Effector memory CD8-positive, alpha-beta T cell (primary cell): ENCODE measurements around the gene IQCH.
"Not testable (repeated sequence)": the region's sequence is repeated elsewhere in the genome, so short reads cannot be mapped to it uniquely, and the experiment has no call there.

Experiments
- ATAC-seq: fragments of 150-1000 bp; cut with Tn5 transposase; replicated peaks from 2 replicates; pipeline ENCODE4 v1.10.0; 2021; ENCODE audit warnings: mild to moderate bottlenecking, moderate library complexity
- DNase-seq, 3 experiments: peaks; one replicate each; pipeline ENCODE4 v3.0.0; 2021
- H3K27ac Mint-ChIP-seq, 2 donors: one replicate each; pipeline ENCODE4 v1.8.0; 2022; ENCODE audit warnings: mild to moderate bottlenecking in 2 of 2, mixed read lengths in 2 of 2, moderate library complexity in 2 of 2
- H3K27me3 Mint-ChIP-seq, 2 donors: one replicate each; pipeline ENCODE4 v1.8.0; 2022; ENCODE audit warnings: mixed read lengths in 2 of 2
- H3K36me3 Mint-ChIP-seq: one replicate; pipeline ENCODE4 v1.8.0; 2022; ENCODE audit warnings: mild to moderate bottlenecking, moderate library complexity, mixed read lengths; ENCODE audit not compliant: insufficient read depth
- H3K4me1 Mint-ChIP-seq, 2 donors: one replicate each; pipeline ENCODE4 v1.8.0; 2022; ENCODE audit warnings: low read depth in 2 of 2, mixed read lengths in 2 of 2
- H3K4me3 Mint-ChIP-seq, 2 donors: one replicate each; pipeline ENCODE4 v1.8.0; 2022; ENCODE audit warnings: mild to moderate bottlenecking in 2 of 2, mixed read lengths in 2 of 2, moderate library complexity in 2 of 2
- H3K9me3 Mint-ChIP-seq, 2 donors: one replicate each; pipeline ENCODE4 v1.8.0; 2022; ENCODE audit warnings: mixed read lengths in 2 of 2

The IQCH gene

DNA sequence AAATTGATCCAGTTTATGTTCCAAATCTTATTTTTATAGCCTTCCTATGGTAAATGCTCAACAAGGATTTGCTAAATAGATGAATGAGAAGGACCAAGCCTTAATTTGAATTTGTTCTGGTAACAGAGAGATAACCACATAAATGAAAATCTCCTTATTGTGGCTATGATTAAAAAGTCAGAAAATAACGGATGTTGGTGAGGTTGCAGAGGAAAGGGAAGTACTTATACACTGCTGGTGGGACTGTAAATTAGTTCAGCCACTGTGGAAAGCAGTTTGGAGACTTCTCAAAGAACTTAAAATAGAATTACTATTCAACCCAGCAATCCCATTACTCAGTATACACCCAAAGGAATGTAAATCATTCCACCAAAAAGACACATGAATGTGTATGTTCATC, 26.3 kb upstream of the IQCH start:
- no peak for ATAC-seq
- Mint-ChIP-seq H3K27me3 (no peaks in the 10 kb centered on the region), H3K4me1 (peaks cover 5 to 19% of the 10 kb centered on the region in 2 donors), H3K36me3 (peaks cover 34% of the 10 kb centered on the region), H3K27ac (peak overlapping the region in 1 of 2 donors; percentile 75), H3K9me3 (no peaks in the 10 kb centered on the region), H3K4me3 (no peak overlapping the region)
- no peak for DNase-seq

GRCh38 chr15:67230504-67230903, 24.1 kb upstream of the IQCH start:
- Mint-ChIP-seq H3K36me3 (peaks cover 47% of the 10 kb centered on the region), H3K4me1 (peaks cover 5 to 14% of the 10 kb centered on the region in 2 donors), H3K27me3 (no peaks in the 10 kb centered on the region), H3K27ac (no peak overlapping the region), H3K9me3 (no peaks in the 10 kb centered on the region), H3K4me3 (no peak overlapping the region)
- ATAC-seq, result no peak
- DNase-seq, result no peak

DNA sequence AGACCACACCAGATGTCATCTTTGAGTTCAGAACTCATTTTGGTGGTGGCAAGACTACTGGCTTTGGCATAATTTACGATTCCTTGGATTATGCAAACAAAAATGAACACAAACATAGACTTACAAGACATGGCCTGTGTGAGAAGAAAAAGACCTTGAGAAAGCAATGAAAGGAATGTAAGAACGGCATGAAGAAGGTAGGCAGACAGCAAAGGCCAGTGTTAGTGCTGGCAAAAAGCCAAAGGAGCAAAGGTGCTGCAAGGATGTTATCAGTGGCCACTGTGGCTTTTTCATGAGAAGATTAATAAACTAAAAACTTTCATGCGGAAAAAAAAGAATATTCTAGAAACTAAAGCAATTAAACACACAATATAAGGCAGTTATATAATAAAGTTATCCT, 22.0 kb upstream of the IQCH start:
- no peaks in the 10 kb centered on the region for H3K27me3 Mint-ChIP-seq
- DNase-seq, result no peak

DNA sequence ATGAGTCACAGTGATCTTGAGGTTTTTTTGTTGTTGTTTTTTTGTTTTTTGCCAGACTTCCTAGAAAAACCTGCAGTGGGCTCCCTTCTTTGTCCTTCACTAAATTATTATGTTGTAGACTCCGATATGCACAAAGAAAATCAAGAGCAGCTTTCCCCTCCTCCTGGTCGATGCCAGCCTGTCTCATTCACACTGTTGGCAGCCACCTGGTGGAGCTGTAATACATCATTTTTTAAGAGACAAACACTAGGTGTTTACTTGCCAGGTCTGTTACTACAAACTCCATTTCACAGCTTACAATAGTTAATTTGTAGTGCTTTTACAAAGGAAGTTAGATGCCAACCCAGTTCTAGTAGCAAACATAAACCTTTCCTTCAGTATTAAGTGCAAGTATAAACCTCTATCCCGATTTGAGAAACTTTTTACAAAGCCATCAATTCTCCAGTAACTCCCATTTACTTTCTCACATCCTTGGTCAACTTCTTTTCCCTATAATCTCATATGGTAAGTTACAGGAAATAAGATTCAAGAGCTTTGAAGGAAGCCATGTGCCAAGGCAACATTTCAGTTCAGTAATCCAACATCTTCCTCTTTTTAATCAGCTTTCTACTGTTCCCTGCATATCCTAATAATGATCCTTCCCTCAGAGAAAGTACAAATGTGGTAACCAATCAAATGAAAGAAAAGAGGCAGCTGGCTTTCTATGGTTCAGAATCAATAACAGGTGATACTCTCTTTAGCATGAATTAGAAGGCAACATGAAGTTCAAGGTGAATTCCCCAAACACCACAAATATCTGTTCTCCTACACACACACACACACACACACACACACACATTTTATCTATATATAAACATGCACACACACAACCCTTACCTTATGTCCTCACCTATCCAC, 14.1 kb upstream of the IQCH start:
- H3K36me3 Mint-ChIP-seq, result peaks cover 13% of the 10 kb centered on the region
- H3K27me3 Mint-ChIP-seq, result no peaks in the 10 kb centered on the region
- H3K4me1 Mint-ChIP-seq, result peaks cover 31 to 44% of the 10 kb centered on the region in 2 donors
- peak overlapping the region; percentile 70 to 87 for H3K27ac Mint-ChIP-seq
- peak in 2 of 3 experiments; percentile 13 to 16 for DNase-seq
- peak overlapping the region; percentile 63 to 68 for H3K4me3 Mint-ChIP-seq
- peak; percentile 78 for ATAC-seq
- H3K9me3 Mint-ChIP-seq, result no peaks in the 10 kb centered on the region

More for the DNA sequence above, 22.0 kb upstream of the IQCH start:
- Mint-ChIP-seq H3K36me3 (peaks cover 46% of the 10 kb centered on the region), H3K4me1 (peaks cover 5 to 15% of the 10 kb centered on the region in 2 donors), H3K9me3 (no peaks in the 10 kb centered on the region), H3K27ac (no peak overlapping the region), H3K4me3 (no peak overlapping the region)
- no peak for ATAC-seq

GRCh38 chr15:67241132-67241855, 13.3 kb upstream of the IQCH start:
- DNase-seq (peak in 1 of 3 experiments; percentile 3), ATAC-seq (peak; percentile 69)
- Mint-ChIP-seq H3K9me3 (no peaks in the 10 kb centered on the region), H3K27me3 (no peaks in the 10 kb centered on the region), H3K4me1 (peaks cover 31 to 44% of the 10 kb centered on the region in 2 donors), H3K36me3 (peaks cover 16% of the 10 kb centered on the region), H3K27ac (peak overlapping the region; percentile 70 to 87), H3K4me3 (peak overlapping the region; percentile 63 to 68)

GRCh38 chr15:67242708-67243111, 11.9 kb upstream of the IQCH start:
- H3K27ac Mint-ChIP-seq, result peak overlapping the region in 1 of 2 donors; percentile 32
- H3K4me3 Mint-ChIP-seq, result peak overlapping the region in 1 of 2 donors; percentile 32
- peaks cover 31 to 46% of the 10 kb centered on the region in 2 donors for H3K4me1 Mint-ChIP-seq
- peaks cover 15% of the 10 kb centered on the region for H3K36me3 Mint-ChIP-seq
- DNase-seq, result no peak
- no peak for ATAC-seq
- no peaks in the 10 kb centered on the region for H3K27me3 Mint-ChIP-seq
- no peaks in the 10 kb centered on the region for H3K9me3 Mint-ChIP-seq

DNA sequence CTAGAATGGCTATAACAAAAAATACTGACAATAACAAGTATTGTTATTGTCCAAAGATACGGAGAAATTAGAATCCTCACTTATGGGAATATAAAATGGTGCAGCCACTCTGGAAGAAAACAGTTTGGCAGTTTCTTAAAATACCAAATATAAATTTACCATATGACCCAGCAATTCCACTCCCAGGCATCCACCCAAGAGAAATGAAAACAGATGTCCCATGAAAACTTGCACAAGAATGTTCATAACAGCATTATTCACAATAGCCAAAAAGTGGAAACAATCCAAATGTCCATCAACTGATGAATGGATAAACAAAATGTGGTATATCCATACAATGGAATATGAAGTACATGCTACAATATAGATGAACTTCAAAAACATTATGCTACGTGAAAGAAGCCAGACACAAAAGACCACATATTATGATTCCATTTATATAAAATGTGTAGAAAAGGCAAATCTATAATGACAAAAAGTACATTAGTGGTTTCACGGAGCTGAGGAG, 9.6 kb upstream of the IQCH start:
- Mint-ChIP-seq H3K36me3 (peaks cover 11% of the 10 kb centered on the region), H3K27ac (no peak overlapping the region), H3K27me3 (no peaks in the 10 kb centered on the region), H3K4me3 (no peak overlapping the region), H3K9me3 (no peaks in the 10 kb centered on the region), H3K4me1 (peaks cover 35 to 47% of the 10 kb centered on the region in 2 donors)
- DNase-seq (no peak), ATAC-seq (no peak)

- not testable (repeated sequence) for ATAC-seq, H3K27me3 Mint-ChIP-seq, H3K9me3 Mint-ChIP-seq, H3K27ac Mint-ChIP-seq, DNase-seq, H3K36me3 Mint-ChIP-seq, H3K4me3 Mint-ChIP-seq
- H3K4me1 Mint-ChIP-seq, result peaks cover 23 to 40% of the 10 kb centered on the region in 2 donors
Measured at GRCh38 chr15:67246606-67247005, 8.0 kb upstream of the IQCH start.

DNA sequence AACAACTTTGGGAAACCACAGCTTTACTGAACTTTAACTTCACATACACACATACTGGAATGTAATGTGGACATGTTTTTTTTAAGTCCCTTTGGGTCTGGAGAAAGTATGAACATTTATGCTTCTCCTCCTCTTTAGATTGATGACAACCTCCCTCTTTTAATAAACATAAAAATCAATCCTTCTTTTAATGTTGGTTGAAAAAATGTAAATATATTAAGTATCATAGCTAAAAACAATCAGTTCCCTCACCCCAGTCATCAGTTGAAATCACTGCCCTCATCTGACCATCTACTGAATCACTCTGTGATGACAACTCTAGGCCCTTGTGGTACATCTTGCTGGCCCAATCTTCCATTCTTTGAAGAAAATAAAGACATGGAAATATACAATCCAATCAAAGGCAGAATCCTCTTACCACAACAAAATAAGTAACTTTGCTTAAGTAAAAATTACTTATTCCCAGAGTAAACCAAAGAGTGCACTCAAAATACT, 6.5 kb upstream of the IQCH start:
- peak overlapping the region in 1 of 2 donors; percentile 62 for H3K27ac Mint-ChIP-seq
- no peak for DNase-seq
- no peaks in the 10 kb centered on the region for H3K9me3 Mint-ChIP-seq
- peaks cover 21 to 42% of the 10 kb centered on the region in 2 donors for H3K4me1 Mint-ChIP-seq
- H3K27me3 Mint-ChIP-seq, result no peaks in the 10 kb centered on the region
- H3K4me3 Mint-ChIP-seq, result no peak overlapping the region
- H3K36me3 Mint-ChIP-seq, result peaks cover 5% of the 10 kb centered on the region
- ATAC-seq, result no peak

- DNase-seq (no peak), ATAC-seq (no peak)
- Mint-ChIP-seq H3K27ac (peak overlapping the region in 1 of 2 donors; percentile 28), H3K9me3 (no peaks in the 10 kb centered on the region), H3K27me3 (no peaks in the 10 kb centered on the region), H3K4me1 (peaks cover 31 to 47% of the 10 kb centered on the region in 2 donors), H3K36me3 (peaks cover 14% of the 10 kb centered on the region), H3K4me3 (no peak overlapping the region)
Measured at GRCh38 chr15:67249830-67250229, 4.8 kb upstream of the IQCH start.

DNA sequence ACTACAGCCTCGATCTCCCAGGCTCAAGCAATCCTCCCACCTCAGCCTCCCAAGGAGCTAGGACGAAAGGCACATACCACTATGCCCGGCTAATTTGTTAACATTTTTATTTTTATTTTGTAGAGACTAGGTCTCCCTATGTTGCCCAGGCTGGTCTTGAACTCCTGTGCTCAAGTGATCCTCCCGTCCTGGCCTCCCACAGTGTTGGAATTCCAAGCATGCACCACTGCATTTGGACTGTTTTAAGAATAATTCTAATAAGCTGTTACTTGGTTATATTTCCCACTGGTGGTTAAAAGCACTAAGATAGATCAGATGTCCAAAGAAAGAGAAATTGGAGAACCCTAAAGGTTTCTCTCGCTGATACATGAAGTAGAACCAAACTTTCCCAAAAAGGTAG, 3.3 kb upstream of the IQCH start:
- Mint-ChIP-seq H3K9me3 (no peaks in the 10 kb centered on the region), H3K4me3 (no peak overlapping the region), H3K27ac (peak overlapping the region in 1 of 2 donors; percentile 42), H3K36me3 (peaks cover 14% of the 10 kb centered on the region), H3K4me1 (peaks cover 34 to 51% of the 10 kb centered on the region in 2 donors), H3K27me3 (no peaks in the 10 kb centered on the region)
- ATAC-seq, result no peak
- no peak for DNase-seq

GRCh38 chr15:67253101-67253500, 1.5 kb upstream of the IQCH start:
- Mint-ChIP-seq H3K36me3 (peaks cover 14% of the 10 kb centered on the region), H3K27ac (peak overlapping the region in 1 of 2 donors; percentile 98), H3K9me3 (no peaks in the 10 kb centered on the region), H3K4me3 (peak overlapping the region; percentile 98), H3K4me1 (peaks cover 33 to 45% of the 10 kb centered on the region in 2 donors), H3K27me3 (no peaks in the 10 kb centered on the region)
- DNase-seq (no peak), ATAC-seq (no peak)

- Mint-ChIP-seq H3K27ac (peak overlapping the region; percentile 96 to 98), H3K9me3 (no peaks in the 10 kb centered on the region), H3K4me1 (peaks cover 29 to 42% of the 10 kb centered on the region in 2 donors), H3K4me3 (peak overlapping the region; percentile 98), H3K27me3 (no peaks in the 10 kb centered on the region), H3K36me3 (peaks cover 14% of the 10 kb centered on the region)
- no peak for DNase-seq
- no peak for ATAC-seq
Measured at GRCh38 chr15:67253549-67254237, 893 bp upstream of the IQCH start.
